ENCODE results near the gene GRIN3A. TPM values are rescaled to one million over a fixed set of nuclear protein-coding genes. Genes with fewer than 3 reads are reported as not detected.

Gene GRIN3A
- total RNA-seq, 6 donors from 2014 or later = 0.06 to 0.10 (median 0.07) TPM; not detected in 3

DNA sequence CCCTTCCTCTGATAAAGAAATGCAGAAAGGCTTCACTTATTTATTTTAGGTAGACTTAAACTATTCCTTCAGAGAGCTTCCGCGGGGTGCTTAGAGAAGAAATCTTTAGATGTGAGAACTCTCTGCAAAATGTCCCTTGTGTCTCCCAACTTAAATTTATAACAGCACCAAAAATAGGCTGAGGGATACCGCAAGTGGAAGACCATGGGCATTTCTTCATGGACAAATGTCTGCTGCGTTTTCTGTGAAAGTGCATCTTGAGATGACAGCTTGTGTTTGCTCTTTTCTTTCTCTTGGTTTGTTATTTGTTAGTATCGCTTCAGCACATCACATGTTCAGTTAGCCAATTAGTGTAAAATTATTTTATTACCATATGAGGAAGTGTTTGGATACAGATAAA is 15.3 kb upstream of the GRIN3A start:
- no peaks in the 10 kb centered on the region for H3K9me3 ChIP-seq
- H3K27me3 ChIP-seq = no peaks in the 10 kb centered on the region
- no peaks in the 10 kb centered on the region for H3K4me1 ChIP-seq
- TF ChIP-seq POLR2A (IDR thresholded peaks at IDR 0.05) (no peak), POLR2AphosphoS5 (IDR thresholded peaks at IDR 0.05) (no peak), EP300 (IDR thresholded peaks at IDR 0.05) (no peak)
- TF ChIP-seq, protein P1, sequence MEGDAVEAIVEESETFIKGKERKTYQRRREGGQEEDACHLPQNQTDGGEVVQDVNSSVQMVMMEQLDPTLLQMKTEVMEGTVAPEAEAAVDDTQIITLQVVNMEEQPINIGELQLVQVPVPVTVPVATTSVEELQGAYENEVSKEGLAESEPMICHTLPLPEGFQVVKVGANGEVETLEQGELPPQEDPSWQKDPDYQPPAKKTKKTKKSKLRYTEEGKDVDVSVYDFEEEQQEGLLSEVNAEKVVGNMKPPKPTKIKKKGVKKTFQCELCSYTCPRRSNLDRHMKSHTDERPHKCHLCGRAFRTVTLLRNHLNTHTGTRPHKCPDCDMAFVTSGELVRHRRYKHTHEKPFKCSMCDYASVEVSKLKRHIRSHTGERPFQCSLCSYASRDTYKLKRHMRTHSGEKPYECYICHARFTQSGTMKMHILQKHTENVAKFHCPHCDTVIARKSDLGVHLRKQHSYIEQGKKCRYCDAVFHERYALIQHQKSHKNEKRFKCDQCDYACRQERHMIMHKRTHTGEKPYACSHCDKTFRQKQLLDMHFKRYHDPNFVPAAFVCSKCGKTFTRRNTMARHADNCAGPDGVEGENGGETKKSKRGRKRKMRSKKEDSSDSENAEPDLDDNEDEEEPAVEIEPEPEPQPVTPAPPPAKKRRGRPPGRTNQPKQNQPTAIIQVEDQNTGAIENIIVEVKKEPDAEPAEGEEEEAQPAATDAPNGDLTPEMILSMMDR (IDR thresholded peaks at IDR 0.05) = no peak
- H3K27ac ChIP-seq = no peak overlapping the region
- H3K4me3 ChIP-seq = no peak overlapping the region
- ATAC-seq (ENCODE audit: low FRiP score in 2 of 2) (no peak), DNase-seq (no peak)
- WGBS, 2 donors = 84 to 89% methylated on average over 5 of the region's 5 CpGs
- no peaks in the 10 kb centered on the region for H3K36me3 ChIP-seq

DNA sequence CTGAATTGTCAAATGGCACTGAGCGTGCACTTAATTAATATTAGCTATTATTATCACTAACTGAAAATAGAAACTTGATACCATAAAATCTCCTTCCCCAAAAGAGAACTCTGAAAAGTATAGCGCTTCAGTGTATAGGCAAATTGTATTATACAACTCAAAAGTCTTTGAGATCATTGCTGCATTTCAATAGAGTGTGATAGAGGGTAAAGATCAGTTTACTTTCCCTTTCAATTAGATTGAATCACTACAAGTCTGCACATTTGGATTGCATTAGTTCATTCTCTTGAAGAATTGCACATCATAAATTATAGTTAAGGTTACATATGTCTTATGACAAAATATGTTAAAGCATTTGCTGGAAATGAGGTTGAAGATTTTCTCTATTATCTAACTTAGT is 13.4 kb upstream of the GRIN3A start:
- TF ChIP-seq, protein P1 (IDR thresholded peaks at IDR 0.05) = no peak
- TF ChIP-seq POLR2A (IDR thresholded peaks at IDR 0.05) = no peak
- no peak for TF ChIP-seq EP300 (IDR thresholded peaks at IDR 0.05)
- no peak for TF ChIP-seq POLR2AphosphoS5 (IDR thresholded peaks at IDR 0.05)
- ATAC-seq (ENCODE audit: low FRiP score in 2 of 2) (no peak), DNase-seq (no peak)
- H3K4me1 ChIP-seq = no peaks in the 10 kb centered on the region
- 89 to 95% methylated on average over 2 of the region's 2 CpGs for WGBS, 2 donors
- no peaks in the 10 kb centered on the region for H3K27me3 ChIP-seq
- H3K4me3 ChIP-seq = no peak overlapping the region
- H3K9me3 ChIP-seq = no peaks in the 10 kb centered on the region
- H3K36me3 ChIP-seq = no peaks in the 10 kb centered on the region
- no peak overlapping the region for H3K27ac ChIP-seq

DNA sequence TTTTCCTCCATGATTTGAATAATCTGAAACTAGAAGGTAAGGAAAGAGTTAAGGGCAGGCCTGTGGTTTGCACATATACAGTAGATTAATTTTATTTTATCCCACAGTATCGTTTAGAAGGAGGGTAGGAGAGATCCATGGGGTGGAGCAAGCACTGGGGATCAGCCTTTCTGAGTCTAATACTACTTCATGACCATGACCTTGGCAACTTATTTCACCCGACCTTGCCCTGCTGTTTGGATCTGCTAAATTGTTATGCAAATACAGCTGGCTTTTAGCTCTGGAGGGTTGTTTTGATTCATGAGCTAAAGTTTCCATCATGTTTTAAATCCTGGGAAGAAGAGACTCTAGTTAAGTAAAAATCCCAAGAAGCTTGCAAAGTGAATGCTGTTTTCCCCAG is 864 bp upstream of the GRIN3A start:
- no peaks in the 10 kb centered on the region for H3K9me3 ChIP-seq
- ATAC-seq (ENCODE audit: low FRiP score in 2 of 2) = no peak
- H3K27me3 ChIP-seq = peaks cover 0 to 19% (median 9%) of the 10 kb centered on the region in 4 donors
- WGBS, 2 donors = 4 to 16% methylated on average over 2 of the region's 2 CpGs
- no peak overlapping the region for H3K4me3 ChIP-seq
- H3K4me1 ChIP-seq = peaks cover 3 to 14% (median 6%) of the 10 kb centered on the region in 4 donors
- no peak for DNase-seq
- TF ChIP-seq POLR2AphosphoS5 (IDR thresholded peaks at IDR 0.05) (no peak), EP300 (IDR thresholded peaks at IDR 0.05) (no peak), POLR2A (IDR thresholded peaks at IDR 0.05) (no peak)
- TF ChIP-seq, protein P1 (IDR thresholded peaks at IDR 0.05) = no peak
- H3K27ac ChIP-seq = no peak overlapping the region
- no peaks in the 10 kb centered on the region for H3K36me3 ChIP-seq

DNA sequence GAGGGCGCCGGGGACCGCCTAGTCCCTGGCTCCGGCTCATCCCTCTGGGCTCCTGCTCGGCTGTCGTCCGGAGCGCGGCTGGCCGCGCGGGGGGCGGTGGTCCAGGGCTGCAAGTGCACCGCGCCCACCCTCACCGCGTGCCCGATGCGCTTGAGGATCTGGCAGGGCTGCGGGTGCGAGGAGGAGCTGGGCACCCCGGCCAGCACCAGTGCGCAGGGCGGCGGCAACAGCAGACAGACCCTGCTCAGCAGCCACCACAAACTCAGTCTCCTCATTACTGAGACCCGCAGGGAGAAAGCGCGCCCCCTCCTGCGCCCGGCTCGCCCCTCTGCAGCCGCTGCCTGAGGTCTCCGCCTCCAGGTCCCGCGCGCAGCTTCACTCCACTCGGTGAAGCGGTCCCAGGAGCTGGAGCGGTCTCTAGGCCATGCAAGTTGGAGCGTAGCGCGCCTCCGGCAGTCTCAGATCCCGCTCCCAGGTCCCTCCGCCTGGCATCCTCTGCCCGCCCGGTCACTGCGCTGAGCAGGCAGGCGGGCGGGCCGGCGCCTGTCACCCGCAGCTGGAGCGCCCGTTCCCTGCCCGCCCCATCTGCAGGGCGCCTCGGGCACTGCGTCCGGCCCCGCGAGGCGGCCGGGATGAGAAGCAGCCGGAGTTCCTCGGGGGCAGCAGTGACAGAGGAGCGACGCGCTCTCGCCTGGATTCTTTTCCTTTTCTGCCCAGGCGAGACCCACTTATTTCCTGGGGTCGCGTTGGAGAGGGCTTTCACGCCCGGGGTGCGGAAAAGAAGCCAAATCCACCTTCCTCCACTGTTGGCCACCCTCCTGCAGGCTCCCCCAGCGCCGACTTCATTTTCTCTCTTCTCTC is 512 bp downstream of the GRIN3A start:
- 1 to 2% methylated on average over 22 to 39 of the region's 78 CpGs for WGBS, 2 donors
- H3K27me3 ChIP-seq = peaks cover 0 to 19% (median 9%) of the 10 kb centered on the region in 4 donors
- no peak overlapping the region for H3K27ac ChIP-seq
- TF ChIP-seq POLR2AphosphoS5 (IDR thresholded peaks at IDR 0.05) = no peak
- TF ChIP-seq POLR2A (IDR thresholded peaks at IDR 0.05) = no peak
- TF ChIP-seq, protein P1 (IDR thresholded peaks at IDR 0.05) = no peak
- no peak for TF ChIP-seq EP300 (IDR thresholded peaks at IDR 0.05)
- peaks cover 3 to 14% (median 6%) of the 10 kb centered on the region in 4 donors for H3K4me1 ChIP-seq
- H3K36me3 ChIP-seq = no peaks in the 10 kb centered on the region
- peak in 1 of 2 donors; percentile 53 for ATAC-seq (ENCODE audit: low FRiP score in 2 of 2)
- peak in 1 of 2 donors; percentile 81 for DNase-seq
- H3K9me3 ChIP-seq = no peaks in the 10 kb centered on the region
- peak overlapping the region in 3 of 4 donors; percentile 22 to 39 (median 23) for H3K4me3 ChIP-seq
